Stimulated activated effector memory CD8-positive, alpha-beta T cell treated with anti-CD3 and anti-CD28 coated beads, Interleukin-12 subunit alpha, Interleukin-12 subunit beta, amount 100 ng/mL, for 72 hours (primary cell): Measurements from ENCODE around the gene LRRFIP1.

Experiments
- ATAC-seq: fragments of 150-1000 bp; cut with Tn5 transposase; 2 replicates; pipeline ENCODE4 v1.10.0; 2021
- DNase-seq, 2 donors: peaks; one replicate each; pipeline ENCODE4 v3.0.0; 2021 to 2022; ENCODE audit warnings: low spot score in 2 of 2
- H3K27ac Mint-ChIP-seq: one replicate; pipeline ENCODE4 v1.8.0; 2022; ENCODE audit warnings: mild to moderate bottlenecking, mixed read lengths
- H3K36me3 Mint-ChIP-seq: one replicate; pipeline ENCODE4 v1.8.0; 2022; ENCODE audit warnings: mild to moderate bottlenecking, mixed read lengths
- H3K4me1 Mint-ChIP-seq: one replicate; pipeline ENCODE4 v1.8.0; 2022; ENCODE audit warnings: mixed read lengths
- H3K4me3 Mint-ChIP-seq: one replicate; pipeline ENCODE4 v1.8.0; 2022; ENCODE audit warnings: mild to moderate bottlenecking, mixed read lengths
- H3K9me3 Mint-ChIP-seq: one replicate; pipeline ENCODE4 v1.8.0; 2022; ENCODE audit warnings: mixed read lengths

The LRRFIP1 gene

GRCh38 chr2:237625777-237626176 lies 1.6 kb upstream of the LRRFIP1 start:
- DNase-seq (no peak), ATAC-seq (no peak)
- Mint-ChIP-seq H3K36me3 (no peaks in the 10 kb centered on the region), H3K27ac (no peak overlapping the region), H3K4me3 (no peak overlapping the region), H3K4me1 (no peaks in the 10 kb centered on the region), H3K9me3 (no peaks in the 10 kb centered on the region)

- ATAC-seq (no peak), DNase-seq (no peak)
- H3K4me3 Mint-ChIP-seq: peak overlapping the region; percentile 39
- no peaks in the 10 kb centered on the region for H3K36me3 Mint-ChIP-seq
- no peaks in the 10 kb centered on the region for H3K9me3 Mint-ChIP-seq
- H3K27ac Mint-ChIP-seq: no peak overlapping the region
- no peaks in the 10 kb centered on the region for H3K4me1 Mint-ChIP-seq
Measured at GRCh38 chr2:237626813-237627440, 460 bp upstream of the LRRFIP1 start.

- DNase-seq: no peak
- Mint-ChIP-seq H3K27ac (no peak overlapping the region), H3K36me3 (no peaks in the 10 kb centered on the region), H3K4me1 (no peaks in the 10 kb centered on the region), H3K4me3 (peak overlapping the region; percentile 61), H3K9me3 (no peaks in the 10 kb centered on the region)
- no peak for ATAC-seq
Measured at GRCh38 chr2:237628247-237629187, 1.1 kb downstream of the LRRFIP1 start.

GRCh38 chr2:237629188-237629534 lies 1.8 kb downstream of the LRRFIP1 start:
- H3K9me3 Mint-ChIP-seq: no peaks in the 10 kb centered on the region
- H3K4me3 Mint-ChIP-seq: no peak overlapping the region
- H3K36me3 Mint-ChIP-seq: no peaks in the 10 kb centered on the region
- H3K27ac Mint-ChIP-seq: no peak overlapping the region
- ATAC-seq (no peak), DNase-seq (no peak)
- H3K4me1 Mint-ChIP-seq: no peaks in the 10 kb centered on the region

- Mint-ChIP-seq H3K27ac (no peak overlapping the region), H3K4me3 (no peak overlapping the region), H3K36me3 (no peaks in the 10 kb centered on the region), H3K4me1 (no peaks in the 10 kb centered on the region), H3K9me3 (peaks cover 1% of the 10 kb centered on the region)
- no peak for DNase-seq
- peak; percentile 62 for ATAC-seq
Measured at GRCh38 chr2:237629739-237630138, 2.4 kb downstream of the LRRFIP1 start.

- no peaks in the 10 kb centered on the region for H3K36me3 Mint-ChIP-seq
- no peak overlapping the region for H3K4me3 Mint-ChIP-seq
- H3K4me1 Mint-ChIP-seq: no peaks in the 10 kb centered on the region
- peaks cover 4% of the 10 kb centered on the region for H3K9me3 Mint-ChIP-seq
- H3K27ac Mint-ChIP-seq: no peak overlapping the region
- no peak for DNase-seq
- ATAC-seq: no peak
Measured at GRCh38 chr2:237630216-237631000, 3.0 kb downstream of the LRRFIP1 start.

GRCh38 chr2:237631007-237631785 lies 3.8 kb downstream of the LRRFIP1 start:
- no peaks in the 10 kb centered on the region for H3K36me3 Mint-ChIP-seq
- H3K27ac Mint-ChIP-seq: no peak overlapping the region
- no peak overlapping the region for H3K4me3 Mint-ChIP-seq
- H3K4me1 Mint-ChIP-seq: peaks cover under 1% of the 10 kb centered on the region
- DNase-seq (no peak), ATAC-seq (no peak)
- peaks cover 4% of the 10 kb centered on the region for H3K9me3 Mint-ChIP-seq

- Mint-ChIP-seq H3K9me3 (peaks cover 4% of the 10 kb centered on the region), H3K4me3 (no peak overlapping the region), H3K36me3 (no peaks in the 10 kb centered on the region), H3K4me1 (peaks cover 9% of the 10 kb centered on the region), H3K27ac (no peak overlapping the region)
- DNase-seq: no peak
- ATAC-seq: no peak
Measured at GRCh38 chr2:237631801-237632585, 4.6 kb downstream of the LRRFIP1 start.

- Mint-ChIP-seq H3K27ac (no peak overlapping the region), H3K4me1 (peaks cover 11% of the 10 kb centered on the region), H3K9me3 (peaks cover 4% of the 10 kb centered on the region), H3K36me3 (no peaks in the 10 kb centered on the region), H3K4me3 (no peak overlapping the region)
- ATAC-seq: no peak
- DNase-seq: no peak
Measured at GRCh38 chr2:237633061-237633561, 5.7 kb downstream of the LRRFIP1 start.

- Mint-ChIP-seq H3K4me1 (peaks cover 11% of the 10 kb centered on the region), H3K9me3 (peaks cover 4% of the 10 kb centered on the region), H3K4me3 (no peak overlapping the region), H3K27ac (no peak overlapping the region), H3K36me3 (no peaks in the 10 kb centered on the region)
- ATAC-seq (peak; percentile 65), DNase-seq (no peak)
Measured at GRCh38 chr2:237636578-237636977, 9.2 kb downstream of the LRRFIP1 start.

- no peaks in the 10 kb centered on the region for H3K36me3 Mint-ChIP-seq
- no peak overlapping the region for H3K27ac Mint-ChIP-seq
- H3K9me3 Mint-ChIP-seq: peaks cover 4% of the 10 kb centered on the region
- peaks cover 11% of the 10 kb centered on the region for H3K4me1 Mint-ChIP-seq
- H3K4me3 Mint-ChIP-seq: no peak overlapping the region
- ATAC-seq: no peak
- DNase-seq: no peak
Measured at GRCh38 chr2:237637429-237638135, 10.2 kb downstream of the LRRFIP1 start.

GRCh38 chr2:237638176-237638575 lies 10.8 kb downstream of the LRRFIP1 start:
- H3K27ac Mint-ChIP-seq: no peak overlapping the region
- no peak for DNase-seq
- no peaks in the 10 kb centered on the region for H3K36me3 Mint-ChIP-seq
- H3K4me1 Mint-ChIP-seq: peaks cover 11% of the 10 kb centered on the region
- no peak overlapping the region for H3K4me3 Mint-ChIP-seq
- peaks cover 4% of the 10 kb centered on the region for H3K9me3 Mint-ChIP-seq
- no peak for ATAC-seq

GRCh38 chr2:237639052-237639835 lies 11.9 kb downstream of the LRRFIP1 start:
- DNase-seq: no peak
- H3K4me3 Mint-ChIP-seq: no peak overlapping the region
- no peak overlapping the region for H3K27ac Mint-ChIP-seq
- H3K4me1 Mint-ChIP-seq: peaks cover 11% of the 10 kb centered on the region
- H3K9me3 Mint-ChIP-seq: peaks cover 4% of the 10 kb centered on the region
- H3K36me3 Mint-ChIP-seq: no peaks in the 10 kb centered on the region
- no peak for ATAC-seq
